Astrocyte (in vitro differentiated cells and primary cell): ENCODE data around the gene CDH22.

Experiments
- EZH2 ChIP-seq: IDR thresholded peaks from 2 replicates; pipeline ENCODE4 v1.6.1; 2012; ENCODE audit warnings: mild to moderate bottlenecking, low read length, inconsistent platforms; ENCODE audit not compliant: insufficient read depth
- TF ChIP-seq, protein P1 (sequence below): IDR thresholded peaks from 2 replicates; pipeline ENCODE4 v1.5.1; 2011; ENCODE audit warnings: low read depth, mild to moderate bottlenecking, inconsistent platforms, low read length, moderate library complexity; ENCODE audit not compliant: insufficient read depth

DNA sequence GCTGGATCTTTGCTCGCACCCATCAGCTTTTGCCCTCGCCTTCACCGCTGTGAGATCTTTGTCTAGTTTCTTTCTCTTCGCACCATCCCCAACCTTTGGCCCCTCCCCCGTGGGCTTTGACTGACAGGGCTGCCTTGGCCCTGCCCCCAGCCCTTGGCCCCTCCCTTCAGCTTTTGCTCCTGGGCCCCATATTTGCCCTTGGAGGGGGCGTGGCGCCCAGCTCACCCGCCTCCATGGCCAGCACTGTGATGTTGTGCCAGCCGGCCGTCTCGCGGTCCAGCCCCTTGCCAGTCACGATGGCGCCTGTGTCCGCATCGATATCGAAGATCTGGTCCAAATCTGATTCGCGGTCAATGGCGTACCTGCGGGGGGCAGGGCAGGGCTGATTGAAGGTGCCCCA lies 109.1 kb downstream of the CDH22 start:
- TF ChIP-seq, protein P1, sequence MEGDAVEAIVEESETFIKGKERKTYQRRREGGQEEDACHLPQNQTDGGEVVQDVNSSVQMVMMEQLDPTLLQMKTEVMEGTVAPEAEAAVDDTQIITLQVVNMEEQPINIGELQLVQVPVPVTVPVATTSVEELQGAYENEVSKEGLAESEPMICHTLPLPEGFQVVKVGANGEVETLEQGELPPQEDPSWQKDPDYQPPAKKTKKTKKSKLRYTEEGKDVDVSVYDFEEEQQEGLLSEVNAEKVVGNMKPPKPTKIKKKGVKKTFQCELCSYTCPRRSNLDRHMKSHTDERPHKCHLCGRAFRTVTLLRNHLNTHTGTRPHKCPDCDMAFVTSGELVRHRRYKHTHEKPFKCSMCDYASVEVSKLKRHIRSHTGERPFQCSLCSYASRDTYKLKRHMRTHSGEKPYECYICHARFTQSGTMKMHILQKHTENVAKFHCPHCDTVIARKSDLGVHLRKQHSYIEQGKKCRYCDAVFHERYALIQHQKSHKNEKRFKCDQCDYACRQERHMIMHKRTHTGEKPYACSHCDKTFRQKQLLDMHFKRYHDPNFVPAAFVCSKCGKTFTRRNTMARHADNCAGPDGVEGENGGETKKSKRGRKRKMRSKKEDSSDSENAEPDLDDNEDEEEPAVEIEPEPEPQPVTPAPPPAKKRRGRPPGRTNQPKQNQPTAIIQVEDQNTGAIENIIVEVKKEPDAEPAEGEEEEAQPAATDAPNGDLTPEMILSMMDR: no peak
- no peak for TF ChIP-seq EZH2
